Esophagus muscularis mucosa (tissue), 4 donors: ENCODE results near the gene SGK1. TPM values are rescaled to one million over a fixed set of nuclear protein-coding genes. Genes with fewer than 3 reads are reported as not detected.

ENCODE experiments used
- DNase-seq: peaks from one replicate; pipeline ENCODE4 v3.0.0-alpha.2; 2017; ENCODE audit errors: extremely low spot score
- H3K27ac ChIP-seq, 4 donors: fragments of 200-600 bp; sonication (generic); replicated peaks in 1 of 4; 1 replicate in 3 of 4; 2 replicates in 1 of 4; pipeline ENCODE4 v1.5.1; 2016 to 2019; ENCODE audit warnings: mild to moderate bottlenecking in 1 of 4
- H3K27me3 ChIP-seq, 4 donors: fragments of 200-600 bp; sonication (generic); one replicate each; pipeline versions ENCODE4 v1.5.1 to v1.6.0; 2016 to 2019
- H3K36me3 ChIP-seq, 4 donors: fragments of 200-600 bp; sonication (generic); one replicate each; pipeline ENCODE4 v1.5.1; 2016 to 2019
- H3K4me1 ChIP-seq, 4 donors: fragments of 200-600 bp; sonication (generic); one replicate each; pipeline ENCODE4 v1.5.1; 2016 to 2019
- H3K4me3 ChIP-seq, 4 donors: fragments of 200-600 bp; sonication (generic); 1 replicate in 2 of 4; 2 replicates in 2 of 4; pipeline ENCODE4 v1.5.1; 2016 to 2019; ENCODE audit warnings: mild to moderate bottlenecking in 4 of 4, moderate library complexity in 1 of 4
- H3K9me3 ChIP-seq, 4 donors: fragments of 200-600 bp; sonication (generic); 1 replicate in 3 of 4; 2 replicates in 1 of 4; pipeline ENCODE4 v1.5.1; 2016 to 2019
- CTCF ChIP-seq, 3 experiments: fragments of 200-600 bp in 2 of 3; fragments of 450-650 bp in 1 of 3; sonication (generic) in 2 of 3; IDR thresholded peaks; one replicate each; pipeline ENCODE4 v1.5.1; 2017 to 2019; ENCODE audit warnings: antibody characterized with exemption in 3 of 3, mild to moderate bottlenecking in 2 of 3, moderate library complexity in 1 of 3
- EP300 ChIP-seq: sonication (generic); formaldehyde crosslinking; IDR thresholded peaks from one replicate; pipeline ENCODE4 v1.6.1; 2017; ENCODE audit warnings: antibody characterized with exemption
- POLR2A ChIP-seq: fragments of 450-650 bp; IDR thresholded peaks from one replicate; pipeline ENCODE4 v1.6.1; 2017; ENCODE audit warnings: antibody characterized with exemption, moderate library complexity, mild to moderate bottlenecking, low read depth
- POLR2AphosphoS5 ChIP-seq, 2 donors: sonication (generic); formaldehyde crosslinking; IDR thresholded peaks; one replicate each; pipeline ENCODE4 v1.6.1; 2017; ENCODE audit warnings: antibody characterized with exemption in 2 of 2
- WGBS: methylation state at CpG from one replicate; pipeline ENCODE4 v1.1.5; 2018; 5-methylcytosine and 5-hydroxymethylcytosine counted together
- intact Hi-C: fragments of 100-400 bp; cut with DNase I; formaldehyde crosslinking; loops from one replicate; pipeline ENCODE4 v1.15.1; 2023
- total RNA-seq, 4 donors: library from RNA; depleted of rRNA; stranded (reverse); fragments of >200 nt; gene quantifications; one replicate each; pipeline versions ENCODE4 v1.1.0 to v1.2.1, GENCODE V29; 2016

SGK1 gene
- total RNA-seq, 4 donors from 2014 or later: 30.7 to 52.8 (median 43.9) TPM

- Histone ChIP-seq H3K4me3 (no peak overlapping the region), H3K36me3 (no peaks in the 10 kb centered on the region), H3K27ac (no peak overlapping the region), H3K4me1 (peaks cover 0 to 14% (median 3%) of the 10 kb centered on the region in 4 donors), H3K9me3 (no peaks in the 10 kb centered on the region), H3K27me3 (no peaks in the 10 kb centered on the region)
- no peak for TF ChIP-seq POLR2A
- 47% methylated on average over 7 of the region's 7 CpGs for WGBS
- intact Hi-C loops: no loop called here
- DNase-seq: no peak
Observed at GRCh38 chr6:134249759-134250602, 67.9 kb downstream of the SGK1 start.

DNA sequence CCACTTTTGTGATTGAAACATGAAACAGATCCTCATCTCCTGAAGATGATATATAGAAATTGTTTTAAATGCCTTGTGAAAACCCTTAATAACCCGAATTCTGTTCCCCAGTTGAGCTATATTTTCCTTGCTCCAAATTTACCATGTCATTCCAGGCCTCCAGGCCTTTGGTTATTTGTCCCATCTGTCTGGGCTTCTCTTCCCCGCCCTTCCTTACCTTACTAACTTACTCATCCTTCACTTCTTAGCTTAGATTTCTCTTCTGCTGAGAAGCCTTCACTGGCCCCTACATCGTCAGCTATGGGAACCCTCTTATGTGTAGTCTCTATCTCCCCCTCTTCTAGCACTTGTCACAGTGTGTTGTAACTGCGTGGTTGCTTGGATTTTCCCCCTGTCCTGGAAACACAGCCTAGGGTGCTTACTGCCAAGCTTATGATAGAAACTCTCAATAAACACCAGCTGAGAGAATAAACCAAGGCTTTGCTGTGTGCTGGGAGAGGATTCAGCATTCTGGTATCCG is 68.6 kb downstream of the SGK1 start:
- DNase-seq: no peak
- intact Hi-C loops: no loop called here
- Histone ChIP-seq H3K4me1 (peaks cover 0 to 14% (median 3%) of the 10 kb centered on the region in 4 donors), H3K27ac (no peak overlapping the region), H3K36me3 (no peaks in the 10 kb centered on the region), H3K4me3 (no peak overlapping the region), H3K9me3 (no peaks in the 10 kb centered on the region), H3K27me3 (no peaks in the 10 kb centered on the region)
- WGBS: 80% methylated on average over 5 of the region's 5 CpGs
- TF ChIP-seq CTCF (IDR thresholded peaks at IDR 0.05) (no peak), POLR2A (no peak), EP300 (no peak), POLR2AphosphoS5 (IDR thresholded peaks at IDR 0.05) (no peak)

DNA sequence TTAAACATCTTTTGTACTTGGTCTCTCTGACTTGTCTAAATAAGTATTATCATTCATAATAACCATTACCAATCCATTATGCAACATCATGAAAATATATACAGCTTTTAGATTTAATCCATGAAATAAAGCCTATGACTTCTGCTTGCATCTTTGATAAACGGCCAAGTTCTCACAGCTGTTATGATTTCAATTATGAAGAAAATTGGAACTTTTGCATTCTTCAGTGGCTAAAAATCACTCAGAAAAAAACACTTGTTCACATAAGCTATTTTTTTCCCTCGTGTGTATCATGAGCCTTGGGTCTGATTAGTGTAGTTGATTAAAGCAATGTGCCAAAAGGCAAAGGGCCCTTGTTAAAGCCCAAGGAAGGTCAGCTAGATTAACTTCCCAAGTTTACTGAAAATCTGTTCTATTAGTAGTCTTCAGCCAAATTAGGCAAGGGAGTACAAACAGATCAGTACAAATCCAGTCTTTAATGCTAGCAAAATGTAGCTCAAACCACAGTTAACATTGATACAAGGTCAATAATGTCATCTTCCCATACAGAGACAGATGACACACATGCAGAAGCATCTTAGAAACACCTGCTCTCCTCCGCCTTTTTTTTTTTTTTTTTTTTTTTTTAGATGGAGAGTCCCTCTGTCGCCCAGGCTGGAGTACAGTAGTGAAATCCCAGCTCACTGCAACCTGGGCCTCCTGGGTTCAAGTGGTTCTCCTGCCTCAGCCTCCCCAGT is 69.9 kb downstream of the SGK1 start:
- no peak overlapping the region for H3K4me3 ChIP-seq
- no peaks in the 10 kb centered on the region for H3K36me3 ChIP-seq

GRCh38 chr6:134247231-134247833 is 70.6 kb downstream of the SGK1 start:
- 88% methylated on average over 5 of the region's 5 CpGs for WGBS
- DNase-seq: no peak
- no peak for TF ChIP-seq EP300
- TF ChIP-seq POLR2A: no peak
- no peak for TF ChIP-seq POLR2AphosphoS5 (IDR thresholded peaks at IDR 0.05)
- no peak for TF ChIP-seq CTCF (IDR thresholded peaks at IDR 0.05)
- intact Hi-C loops: no loop called here
- no peaks in the 10 kb centered on the region for H3K9me3 ChIP-seq
- H3K27me3 ChIP-seq: no peaks in the 10 kb centered on the region
- H3K36me3 ChIP-seq: no peaks in the 10 kb centered on the region
- H3K4me1 ChIP-seq: peaks cover 0 to 14% (median 3%) of the 10 kb centered on the region in 4 donors
- no peak overlapping the region for H3K4me3 ChIP-seq
- no peak overlapping the region for H3K27ac ChIP-seq

More for the DNA sequence above, 69.9 kb downstream of the SGK1 start:
- WGBS: 84% methylated on average over 4 of the region's 4 CpGs
- no peak for DNase-seq
- TF ChIP-seq POLR2A (no peak), POLR2AphosphoS5 (IDR thresholded peaks at IDR 0.05) (no peak), CTCF (IDR thresholded peaks at IDR 0.05) (no peak), EP300 (no peak)
- H3K27ac ChIP-seq: no peak overlapping the region
- intact Hi-C loops: no loop called here
- no peaks in the 10 kb centered on the region for H3K27me3 ChIP-seq
- no peaks in the 10 kb centered on the region for H3K9me3 ChIP-seq
- H3K4me1 ChIP-seq: peaks cover 0 to 14% (median 3%) of the 10 kb centered on the region in 4 donors

DNA sequence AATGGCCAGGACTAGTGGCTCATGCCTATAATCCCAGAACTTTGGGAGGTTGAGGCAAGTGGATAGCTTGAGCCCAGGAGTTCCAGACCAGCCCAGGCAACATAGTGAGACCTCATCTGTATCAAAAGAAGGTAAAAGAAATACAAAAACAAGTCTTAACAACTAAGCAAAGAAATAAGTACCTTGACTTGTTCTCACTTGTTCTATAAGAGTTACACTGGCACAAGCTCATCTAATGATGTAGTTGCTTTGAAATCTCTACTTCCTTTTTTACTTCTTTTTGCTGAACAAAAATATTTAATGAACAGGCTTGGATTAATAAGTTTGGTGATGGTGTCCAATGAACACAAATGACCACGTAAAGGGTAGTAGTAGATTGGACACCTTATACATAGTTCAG is 72.2 kb downstream of the SGK1 start:
- Histone ChIP-seq H3K4me1 (peaks cover 0 to 11% (median 3%) of the 10 kb centered on the region in 4 donors), H3K36me3 (no peaks in the 10 kb centered on the region), H3K27ac (no peak overlapping the region), H3K27me3 (no peaks in the 10 kb centered on the region), H3K4me3 (no peak overlapping the region), H3K9me3 (no peaks in the 10 kb centered on the region)
- TF ChIP-seq EP300 (no peak), CTCF (IDR thresholded peaks at IDR 0.05) (no peak), POLR2A (no peak), POLR2AphosphoS5 (IDR thresholded peaks at IDR 0.05) (no peak)
- 83% methylated on average over 1 of the region's 1 CpG for WGBS
- intact Hi-C loops: no loop called here
- no peak for DNase-seq
